ENCODE results near the gene GET4.
"Not testable (repeated sequence)": the region's sequence is repeated elsewhere in the genome, so short reads cannot be mapped to it uniquely, and the experiment has no call there.

Gene GET4

DNA sequence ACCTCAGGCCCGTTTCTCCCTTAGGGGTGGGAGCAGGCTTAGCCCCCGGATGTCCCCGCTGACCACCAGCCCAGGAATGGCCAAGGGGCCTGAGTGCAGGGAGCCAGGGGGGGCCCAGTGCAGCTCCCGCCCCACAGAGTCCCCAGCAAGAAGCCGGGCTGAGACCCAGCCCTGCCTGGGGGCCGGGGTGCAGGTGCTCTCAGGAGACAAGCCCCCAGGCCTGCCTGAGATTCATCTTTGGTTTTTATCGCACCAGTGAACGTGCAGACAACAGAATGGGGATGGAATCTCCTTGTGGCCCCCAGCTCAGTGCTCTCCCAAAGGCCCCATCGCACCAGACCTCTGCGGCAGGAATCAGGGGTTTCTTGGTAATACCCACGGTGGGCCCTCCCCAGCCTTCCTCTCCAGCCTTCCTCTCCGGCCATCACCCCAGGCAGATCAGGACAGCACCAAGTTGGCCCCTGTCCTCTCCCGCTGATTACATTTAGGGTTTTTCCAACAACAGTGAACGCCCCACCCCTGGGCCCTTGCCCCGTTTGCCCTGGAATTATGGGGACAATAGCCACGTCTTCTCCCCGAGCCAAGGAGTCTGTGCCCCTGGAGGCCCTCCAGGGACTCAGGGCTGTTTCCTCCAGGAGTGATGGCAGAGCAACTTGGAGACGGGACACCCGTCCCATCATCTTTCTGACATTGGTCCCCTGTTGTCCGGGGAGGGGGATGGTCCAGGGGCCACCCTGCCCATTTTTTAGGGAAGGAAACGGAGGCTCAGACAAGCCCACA lies 55.7 kb downstream of the GET4 start:
- no peak for DNase-seq

DNA sequence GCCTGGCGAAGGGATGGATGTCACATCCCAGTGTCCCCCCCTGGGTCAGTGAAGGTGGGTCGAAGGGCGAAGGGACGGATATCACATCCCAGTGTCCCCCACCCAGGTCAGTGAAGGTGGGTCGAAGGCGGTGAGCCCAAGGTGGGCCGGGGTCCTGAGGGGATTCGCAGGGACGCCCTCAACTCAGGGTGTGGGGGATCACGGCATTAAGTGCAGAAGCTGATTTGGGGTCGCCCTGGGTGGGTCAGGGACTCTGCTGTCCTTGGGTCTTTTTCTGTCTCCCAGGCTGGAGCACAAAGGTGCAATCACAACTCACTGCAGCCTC lies 56.3 kb downstream of the GET4 start:
- DNase-seq: no peak

- DNase-seq: no peak
Observed at GRCh38 chr7:934469-935163, 58.3 kb downstream of the GET4 start.

GRCh38 chr7:935164-935873 lies 59.0 kb downstream of the GET4 start:
- no peak for DNase-seq

- DNase-seq: no peak
Observed at GRCh38 chr7:935874-936385, 59.6 kb downstream of the GET4 start.

DNA sequence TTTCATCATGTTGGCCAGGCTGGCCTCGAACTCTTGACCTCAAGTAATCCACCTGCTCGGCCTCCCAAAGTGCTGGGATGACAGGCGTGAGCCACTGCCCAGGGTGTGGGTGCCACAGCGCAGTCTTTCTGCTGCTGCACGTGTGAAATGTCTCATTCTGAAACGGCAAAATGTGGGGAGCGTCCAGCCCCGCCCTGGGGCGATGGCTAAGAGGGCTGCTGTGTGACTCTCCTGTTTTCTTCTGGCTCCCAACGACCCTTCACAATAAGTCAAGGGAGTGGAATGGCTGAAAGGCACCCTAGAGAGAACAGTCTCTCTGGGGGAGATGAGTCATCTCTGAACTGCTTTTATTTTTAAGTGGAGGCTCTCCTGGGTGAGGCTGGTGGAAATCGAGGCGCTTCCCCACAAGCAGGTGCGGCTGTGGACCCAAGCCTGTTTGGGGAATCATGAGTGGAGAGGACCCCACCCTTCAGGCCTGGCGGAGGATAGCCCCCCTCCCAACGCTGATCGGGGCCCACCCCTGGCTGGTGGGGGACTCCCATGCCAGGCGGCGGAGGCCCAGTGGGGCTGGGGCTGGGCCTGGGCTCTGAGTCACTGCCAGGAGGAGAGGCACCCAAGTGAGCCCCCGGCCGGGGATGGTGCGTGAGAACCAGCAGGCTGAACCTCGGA lies 60.2 kb downstream of the GET4 start:
- peak; percentile 57 for DNase-seq

DNA sequence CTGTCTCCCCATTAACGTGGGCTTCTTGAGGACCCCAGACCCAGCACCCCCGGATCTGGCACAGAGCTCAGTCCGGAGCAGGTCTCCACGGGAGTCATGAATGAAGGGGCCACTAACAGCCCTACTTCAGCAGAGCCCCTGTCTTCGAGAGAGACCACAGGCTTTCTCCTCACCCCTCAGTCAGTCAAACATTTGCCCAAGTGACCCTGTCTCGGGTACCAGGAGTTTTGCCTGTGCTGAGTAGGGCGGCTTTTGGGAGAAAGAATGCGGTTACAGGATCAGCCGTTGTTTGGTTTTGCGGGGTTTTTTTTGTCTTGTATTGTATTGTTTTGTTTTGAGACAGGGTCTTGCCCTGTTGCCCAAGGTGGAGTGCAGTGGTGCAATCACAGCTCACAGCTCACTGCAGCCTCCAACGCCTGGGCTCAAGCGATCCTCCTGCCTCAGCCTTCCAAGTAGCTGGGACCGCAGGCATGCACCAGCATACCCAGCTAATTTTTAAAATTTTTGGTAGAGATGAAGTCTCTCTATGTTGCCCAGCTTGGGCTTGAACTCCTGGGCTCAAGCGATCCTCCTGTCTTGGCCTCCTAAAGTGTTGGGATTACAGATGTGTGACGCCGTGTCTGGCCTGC lies 61.6 kb downstream of the GET4 start:
- no peak for DNase-seq

GRCh38 chr7:938546-939185 lies 62.3 kb downstream of the GET4 start:
- no peak for DNase-seq

GRCh38 chr7:939843-940242 lies 63.5 kb downstream of the GET4 start:
- DNase-seq: no peak

- DNase-seq: no peak
Observed at GRCh38 chr7:940599-941408, 64.5 kb downstream of the GET4 start.

DNA sequence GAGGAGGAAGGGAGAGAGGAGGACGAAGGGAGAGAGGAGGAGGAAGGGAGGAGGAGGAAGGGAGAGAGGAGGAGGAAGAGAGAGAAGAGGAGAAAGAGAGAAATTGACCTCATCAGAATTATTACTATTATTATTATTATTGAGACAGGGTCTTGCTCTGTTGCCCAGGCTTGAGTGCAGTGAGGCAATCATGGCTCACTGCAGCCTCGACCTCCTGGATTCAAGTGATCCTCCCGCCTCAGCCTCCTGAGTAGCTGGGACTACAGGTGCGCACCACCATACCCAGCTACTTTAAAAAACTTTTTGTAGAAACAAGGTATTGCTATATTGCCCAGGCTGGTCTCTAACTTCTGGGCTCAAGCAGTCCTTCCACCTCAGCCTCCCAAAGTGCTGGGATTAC lies 67.4 kb downstream of the GET4 start:
- not testable (repeated sequence) for DNase-seq

DNA sequence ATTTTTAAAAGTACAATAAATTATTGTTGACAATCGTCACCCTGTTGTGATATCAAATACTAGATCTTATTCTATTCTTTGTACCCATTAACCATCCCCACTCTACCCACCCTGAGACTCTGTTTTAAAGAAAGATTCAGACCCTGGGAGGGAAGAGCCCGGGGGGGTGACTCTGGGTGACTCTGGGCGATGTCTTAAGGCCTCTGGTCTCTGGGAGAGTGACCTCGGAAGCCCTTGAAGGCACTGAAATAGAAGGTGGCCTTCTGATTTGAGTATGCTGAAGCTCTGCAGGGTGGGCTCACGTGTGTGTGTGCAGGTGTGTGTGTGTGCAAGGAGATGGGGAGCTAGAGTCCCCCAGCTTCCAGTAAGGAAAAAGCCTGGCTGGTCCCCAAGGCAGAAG lies 68.4 kb downstream of the GET4 start:
- DNase-seq: no peak

GRCh38 chr7:945147-945555 lies 68.8 kb downstream of the GET4 start:
- no peak for DNase-seq

GRCh38 chr7:945556-946255 lies 69.4 kb downstream of the GET4 start:
- no peak for DNase-seq

All from stimulated activated CD4-positive, alpha-beta T cell treated with anti-CD3 and anti-CD28 coated beads, Interleukin-4, amount 100 ng/mL, for 24 hours (primary cell).